DOHH2 (cell line): ENCODE data around the gene TEDC2.

Experiments
- CTCF ChIP-seq: fragments of 200-600 bp; sonication (generic); IDR thresholded peaks from one replicate; pipeline ENCODE4 v1.5.1; 2014; ENCODE audit warnings: antibody characterized with exemption, mild to moderate bottlenecking, low read depth, low read length; ENCODE audit not compliant: poor library complexity, severe bottlenecking
- EZH2phosphoT487 ChIP-seq: fragments of 200-600 bp; sonication (generic); IDR thresholded peaks from 2 replicates; pipeline ENCODE4 v1.6.1; 2017; ENCODE audit warnings: borderline replicate concordance, mild to moderate bottlenecking, antibody characterized with exemption, low read length, moderate library complexity, mixed read lengths

GRCh38 chr16:2473999-2474876, 14.3 kb downstream of the TEDC2 start:
- TF ChIP-seq CTCF = peak; percentile 40
- no peak for TF ChIP-seq EZH2phosphoT487
